DOHH2 (cell line): ENCODE results near the gene MSH2.

ENCODE experiments used
- H3F3A ChIP-seq: fragments of 200-600 bp; sonication (generic), shearing (Covaris generic); 2 replicates; pipeline ENCODE4 v1.6.0; 2016; ENCODE audit warnings: antibody characterized with exemption, mild to moderate bottlenecking; ENCODE audit not compliant: control insufficient read depth, insufficient read depth
- H3K27ac ChIP-seq: fragments of 200-600 bp; sonication (generic); 2 replicates; pipeline ENCODE4 v1.5.1; 2014; ENCODE audit warnings: low read depth, mild to moderate bottlenecking, low read length, moderate library complexity
- H3K27me3 ChIP-seq: fragments of 200-600 bp; sonication (generic); 2 replicates; pipeline ENCODE4 v1.6.1; 2014; ENCODE audit warnings: mild to moderate bottlenecking, low read length, mixed read lengths; ENCODE audit not compliant: control insufficient read depth
- H3K36me3 ChIP-seq: fragments of 200-600 bp; sonication (generic); 2 replicates; pipeline ENCODE4 v1.6.1; 2014; ENCODE audit warnings: mild to moderate bottlenecking, low read length, moderate library complexity, mixed read lengths; ENCODE audit not compliant: control insufficient read depth
- H3K4me1 ChIP-seq: fragments of 200-600 bp; sonication (generic); 2 replicates; pipeline ENCODE4 v1.6.1; 2014; ENCODE audit warnings: mild to moderate bottlenecking, low read length, mixed read lengths; ENCODE audit not compliant: control insufficient read depth
- H3K4me2 ChIP-seq: fragments of 200-600 bp; sonication (generic); 2 replicates; pipeline ENCODE4 v1.6.0; 2014; ENCODE audit warnings: mild to moderate bottlenecking, low read length, moderate library complexity
- H3K4me3 ChIP-seq: fragments of 200-600 bp; sonication (generic); 2 replicates; pipeline ENCODE4 v1.5.1; 2014; ENCODE audit warnings: mild to moderate bottlenecking, low read length, mixed read lengths
- H3K79me2 ChIP-seq: fragments of 200-600 bp; sonication (generic); 2 replicates; pipeline ENCODE4 v1.6.1; 2014; ENCODE audit warnings: mild to moderate bottlenecking, low read length, mixed read lengths; ENCODE audit not compliant: control insufficient read depth
- H3K9me2 ChIP-seq: fragments of 200-600 bp; sonication (generic); replicated peaks from 2 replicates; pipeline ENCODE4 v1.6.1; 2014; ENCODE audit warnings: mild to moderate bottlenecking, low read length, mixed read lengths; ENCODE audit not compliant: control insufficient read depth
- H3K9me3 ChIP-seq: fragments of 200-600 bp; sonication (generic); 2 replicates; pipeline ENCODE4 v1.6.1; 2014; ENCODE audit warnings: antibody characterized with exemption, low read length, mixed read lengths; ENCODE audit not compliant: control insufficient read depth, insufficient read depth
- H4K20me1 ChIP-seq: fragments of 200-600 bp; sonication (generic); 2 replicates; pipeline ENCODE4 v1.6.0; 2014; ENCODE audit warnings: low read depth, mild to moderate bottlenecking, antibody characterized with exemption, low read length, moderate library complexity; ENCODE audit not compliant: control insufficient read depth, insufficient read depth
- EZH2phosphoT487 ChIP-seq: fragments of 200-600 bp; sonication (generic); IDR thresholded peaks from 2 replicates; pipeline ENCODE4 v1.6.1; 2017; ENCODE audit warnings: borderline replicate concordance, mild to moderate bottlenecking, antibody characterized with exemption, low read length, moderate library complexity, mixed read lengths
- TF ChIP-seq, protein P1 (sequence below): fragments of 200-600 bp; sonication (generic); IDR thresholded peaks from one replicate; pipeline ENCODE4 v1.5.1; 2014; ENCODE audit warnings: antibody characterized with exemption, mild to moderate bottlenecking, low read depth, low read length; ENCODE audit not compliant: poor library complexity, severe bottlenecking

MSH2 gene

DNA sequence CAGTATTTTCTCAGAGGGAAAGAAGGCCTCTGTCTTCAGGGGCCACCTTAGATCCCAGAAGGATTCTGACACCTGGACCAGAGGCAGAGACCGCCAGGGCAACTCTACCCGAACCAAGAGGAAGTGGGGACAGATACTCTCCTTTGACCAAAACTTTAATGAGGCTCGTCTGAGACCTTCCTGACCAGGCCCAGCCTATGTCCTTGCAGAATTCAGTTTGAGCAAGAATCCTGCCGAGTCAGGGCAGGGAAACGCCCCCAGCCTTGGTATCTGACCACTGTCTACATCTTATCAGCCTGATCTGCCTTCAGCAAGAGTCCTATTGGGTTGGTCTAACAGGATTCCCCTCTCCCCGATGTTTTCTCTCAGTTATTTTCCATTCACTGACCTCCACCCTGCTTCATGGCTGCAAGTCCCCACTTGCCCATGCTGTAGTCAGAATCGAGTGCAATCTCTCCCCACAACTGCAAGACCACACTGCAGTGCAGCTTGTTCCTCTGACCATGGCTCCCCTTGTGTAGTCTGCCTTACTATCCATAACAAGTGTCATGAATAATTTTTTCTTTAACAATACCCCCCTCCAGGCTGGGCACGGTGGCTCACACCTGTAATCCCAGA is 95.0 kb downstream of the MSH2 start:
- Histone ChIP-seq H3K27me3 (no peaks in the 10 kb centered on the region), H4K20me1 (no peaks in the 10 kb centered on the region), H3K4me2 (no peak overlapping the region), H3K79me2 (no peaks in the 10 kb centered on the region), H3K4me3 (no peak overlapping the region), H3K9me2 (no peaks in the 10 kb centered on the region), H3F3A (peaks cover 9% of the 10 kb centered on the region), H3K4me1 (peaks cover 30% of the 10 kb centered on the region), H3K27ac (no peak overlapping the region), H3K36me3 (peaks cover 19% of the 10 kb centered on the region), H3K9me3 (peaks cover 34% of the 10 kb centered on the region)
- TF ChIP-seq, protein P1, sequence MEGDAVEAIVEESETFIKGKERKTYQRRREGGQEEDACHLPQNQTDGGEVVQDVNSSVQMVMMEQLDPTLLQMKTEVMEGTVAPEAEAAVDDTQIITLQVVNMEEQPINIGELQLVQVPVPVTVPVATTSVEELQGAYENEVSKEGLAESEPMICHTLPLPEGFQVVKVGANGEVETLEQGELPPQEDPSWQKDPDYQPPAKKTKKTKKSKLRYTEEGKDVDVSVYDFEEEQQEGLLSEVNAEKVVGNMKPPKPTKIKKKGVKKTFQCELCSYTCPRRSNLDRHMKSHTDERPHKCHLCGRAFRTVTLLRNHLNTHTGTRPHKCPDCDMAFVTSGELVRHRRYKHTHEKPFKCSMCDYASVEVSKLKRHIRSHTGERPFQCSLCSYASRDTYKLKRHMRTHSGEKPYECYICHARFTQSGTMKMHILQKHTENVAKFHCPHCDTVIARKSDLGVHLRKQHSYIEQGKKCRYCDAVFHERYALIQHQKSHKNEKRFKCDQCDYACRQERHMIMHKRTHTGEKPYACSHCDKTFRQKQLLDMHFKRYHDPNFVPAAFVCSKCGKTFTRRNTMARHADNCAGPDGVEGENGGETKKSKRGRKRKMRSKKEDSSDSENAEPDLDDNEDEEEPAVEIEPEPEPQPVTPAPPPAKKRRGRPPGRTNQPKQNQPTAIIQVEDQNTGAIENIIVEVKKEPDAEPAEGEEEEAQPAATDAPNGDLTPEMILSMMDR = no peak
- TF ChIP-seq EZH2phosphoT487 = no peak

DNA sequence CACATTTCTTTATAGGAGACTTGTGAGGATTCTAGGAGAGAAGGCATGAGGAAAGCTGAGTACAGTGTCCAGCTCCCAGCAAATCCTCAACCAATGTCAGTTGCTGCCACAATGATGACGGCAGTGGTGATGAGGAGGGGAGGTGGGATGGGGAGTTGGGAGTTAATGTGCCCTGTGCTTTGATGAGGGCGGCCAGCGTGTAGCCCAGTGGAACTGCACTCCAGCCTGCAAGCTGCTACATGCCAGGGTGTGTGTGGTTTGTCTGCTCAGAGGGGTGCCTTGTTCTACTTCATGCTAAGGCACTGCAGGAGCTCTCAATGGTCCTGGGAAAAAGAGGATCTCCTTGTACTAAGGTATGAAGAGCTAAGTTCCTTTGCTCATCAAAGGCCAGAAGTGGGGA is 96.1 kb downstream of the MSH2 start:
- Histone ChIP-seq H3K4me2 (no peak overlapping the region), H3K9me2 (no peaks in the 10 kb centered on the region), H4K20me1 (no peaks in the 10 kb centered on the region), H3K36me3 (peaks cover 23% of the 10 kb centered on the region), H3K4me1 (peaks cover 41% of the 10 kb centered on the region), H3K27ac (0 out of 2 replicates have a peak overlapping the region, but pooled peaks have one; percentile 13), H3F3A (peaks cover 18% of the 10 kb centered on the region), H3K9me3 (peaks cover 34% of the 10 kb centered on the region), H3K79me2 (no peaks in the 10 kb centered on the region), H3K4me3 (no peak overlapping the region), H3K27me3 (no peaks in the 10 kb centered on the region)
- TF ChIP-seq, protein P1 = no peak
- no peak for TF ChIP-seq EZH2phosphoT487

DNA sequence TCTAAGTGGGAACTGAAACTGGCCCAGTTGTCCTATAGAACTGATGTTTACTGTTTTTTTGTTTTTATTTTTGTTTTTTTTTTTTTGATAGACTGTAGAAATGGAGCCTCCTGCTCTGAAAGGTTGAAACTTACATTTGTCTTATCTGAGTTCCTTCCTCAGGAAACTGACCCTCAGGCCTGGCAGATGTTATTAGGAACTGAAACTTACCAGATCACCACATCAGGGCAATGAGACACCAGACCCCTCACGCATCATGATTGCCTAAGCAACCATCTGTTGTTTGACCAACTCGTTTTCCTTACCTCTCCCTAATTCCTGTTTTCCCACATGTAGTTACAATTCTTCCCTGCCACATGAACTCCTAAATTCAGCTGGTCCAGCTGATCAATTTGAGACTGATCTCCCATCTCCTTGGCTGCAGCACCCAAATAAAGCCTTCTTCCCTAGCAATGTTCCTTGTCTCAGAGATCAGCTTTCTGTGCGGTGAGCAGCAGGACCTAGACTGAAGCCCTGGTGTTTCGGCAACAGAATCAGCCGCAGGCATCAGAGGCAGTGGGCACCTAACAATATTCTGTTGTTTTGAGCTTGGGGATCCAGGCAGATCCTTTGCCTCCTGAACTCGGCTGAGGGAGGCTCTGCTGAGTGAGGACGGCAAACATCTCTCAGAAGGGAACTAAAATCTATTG is 96.8 kb downstream of the MSH2 start:
- H3F3A ChIP-seq = peaks cover 18% of the 10 kb centered on the region
- H3K79me2 ChIP-seq = no peaks in the 10 kb centered on the region
- H3K9me2 ChIP-seq = no peaks in the 10 kb centered on the region
- H3K27ac ChIP-seq = peak overlapping the region; percentile 13; the same call in 1 of the 2 replicates
- H3K36me3 ChIP-seq = peaks cover 28% of the 10 kb centered on the region
- H3K9me3 ChIP-seq = peaks cover 39% of the 10 kb centered on the region
- H3K4me2 ChIP-seq = no peak overlapping the region
- no peak overlapping the region for H3K4me3 ChIP-seq
- peaks cover 48% of the 10 kb centered on the region for H3K4me1 ChIP-seq
- H4K20me1 ChIP-seq = no peaks in the 10 kb centered on the region
- H3K27me3 ChIP-seq = no peaks in the 10 kb centered on the region
- no peak for TF ChIP-seq EZH2phosphoT487
- TF ChIP-seq, protein P1 = no peak
